Measurements from ENCODE around the gene FBXW8.

- TF ChIP-seq POLR2AphosphoS5 (IDR thresholded peaks at IDR 0.05; ENCODE audit: low read depth, low read length) (no peak), TAF1 (IDR thresholded peaks at IDR 0.05; ENCODE audit: low read depth, low read length) (no peak)
Observed at GRCh38 chr12:117037289-117038022, 126.7 kb downstream of the FBXW8 start.
